Measurements from ENCODE around the gene BGLAP.

The BGLAP gene

GRCh38 chr1:156226116-156226538, 15.9 kb upstream of the BGLAP start:
- ATAC-seq = no peak
- TF ChIP-seq ZNF70 (CRISPR knock-in tag; IDR thresholded peaks at IDR 0.05) = no peak
- no peak for TF ChIP-seq PATZ1 (CRISPR knock-in tag; IDR thresholded peaks at IDR 0.05; ENCODE audit: borderline replicate concordance)
- no peak for TF ChIP-seq ARNTL (CRISPR knock-in tag; IDR thresholded peaks at IDR 0.05; ENCODE audit: borderline replicate concordance, low read depth)
- TF ChIP-seq ISL1 (CRISPR knock-in tag; IDR thresholded peaks at IDR 0.05) = no peak
- no peak for TF ChIP-seq CSRNP3 (CRISPR knock-in tag; IDR thresholded peaks at IDR 0.05)
- no peak for TF ChIP-seq TOX (CRISPR knock-in tag; IDR thresholded peaks at IDR 0.05; ENCODE audit: borderline replicate concordance)
- no peak for TF ChIP-seq GLIS3 (CRISPR knock-in tag; IDR thresholded peaks at IDR 0.05)

- no peak for ATAC-seq
- TF ChIP-seq ZFP3 (CRISPR knock-in tag; IDR thresholded peaks at IDR 0.05) (no peak), ZNF8 (CRISPR knock-in tag; IDR thresholded peaks at IDR 0.05) (no peak), CREB5 (CRISPR knock-in tag; IDR thresholded peaks at IDR 0.05; ENCODE audit: low read depth) (no peak), ISL1 (CRISPR knock-in tag; IDR thresholded peaks at IDR 0.05) (no peak)
Observed at GRCh38 chr1:156226782-156227181, 15.2 kb upstream of the BGLAP start.

- no peak for ATAC-seq
- TF ChIP-seq RARB (CRISPR knock-in tag; IDR thresholded peaks at IDR 0.05) = no peak
- no peak for TF ChIP-seq BACH2 (CRISPR knock-in tag; IDR thresholded peaks at IDR 0.05; ENCODE audit: borderline replicate concordance)
- TF ChIP-seq ZNF70 (CRISPR knock-in tag; IDR thresholded peaks at IDR 0.05) = no peak
- TF ChIP-seq CSDC2 (CRISPR knock-in tag; IDR thresholded peaks at IDR 0.05) = no peak
- TF ChIP-seq TOX (CRISPR knock-in tag; IDR thresholded peaks at IDR 0.05; ENCODE audit: borderline replicate concordance) = no peak
- TF ChIP-seq POU6F1 (CRISPR knock-in tag; IDR thresholded peaks at IDR 0.05; ENCODE audit: borderline replicate concordance, low read depth) = no peak
- no peak for TF ChIP-seq ZNF565 (CRISPR knock-in tag; conservative IDR thresholded peaks at IDR 0.05; ENCODE audit: low read depth)
- no peak for TF ChIP-seq ESRRG (CRISPR knock-in tag; IDR thresholded peaks at IDR 0.05)
- TF ChIP-seq ZNF8 (CRISPR knock-in tag; IDR thresholded peaks at IDR 0.05) = no peak
- no peak for TF ChIP-seq ISL1 (CRISPR knock-in tag; IDR thresholded peaks at IDR 0.05)
- TF ChIP-seq ZC3H10 (CRISPR knock-in tag; IDR thresholded peaks at IDR 0.05) = no peak
- TF ChIP-seq TSHZ2 (CRISPR knock-in tag; IDR thresholded peaks at IDR 0.05) = no peak
- TF ChIP-seq TCF4 (CRISPR knock-in tag; IDR thresholded peaks at IDR 0.05; ENCODE audit: borderline replicate concordance) = no peak
Observed at GRCh38 chr1:156228501-156228900, 13.5 kb upstream of the BGLAP start.

GRCh38 chr1:156229809-156230472, 12.0 kb upstream of the BGLAP start:
- ATAC-seq = no peak
- TF ChIP-seq RARB (CRISPR knock-in tag; IDR thresholded peaks at IDR 0.05) (no peak), TCF4 (CRISPR knock-in tag; IDR thresholded peaks at IDR 0.05; ENCODE audit: borderline replicate concordance) (no peak), ISL1 (CRISPR knock-in tag; IDR thresholded peaks at IDR 0.05) (no peak), ARNTL (CRISPR knock-in tag; IDR thresholded peaks at IDR 0.05; ENCODE audit: borderline replicate concordance, low read depth) (no peak), BACH2 (CRISPR knock-in tag; IDR thresholded peaks at IDR 0.05; ENCODE audit: borderline replicate concordance) (no peak), ZNF565 (CRISPR knock-in tag; conservative IDR thresholded peaks at IDR 0.05; ENCODE audit: low read depth) (no peak), CREB5 (CRISPR knock-in tag; IDR thresholded peaks at IDR 0.05; ENCODE audit: low read depth) (no peak), ZNF8 (CRISPR knock-in tag; IDR thresholded peaks at IDR 0.05) (no peak), ZFP3 (CRISPR knock-in tag; IDR thresholded peaks at IDR 0.05) (no peak), PPARA (CRISPR knock-in tag; IDR thresholded peaks at IDR 0.05; ENCODE audit: borderline replicate concordance) (no peak), CSDC2 (CRISPR knock-in tag; IDR thresholded peaks at IDR 0.05) (no peak), TOX (CRISPR knock-in tag; IDR thresholded peaks at IDR 0.05; ENCODE audit: borderline replicate concordance) (no peak), TSHZ2 (CRISPR knock-in tag; IDR thresholded peaks at IDR 0.05) (no peak)

Measured in SK-N-SH treated with all-trans-retinoic acid at 6 μM for 48 hours (cell line).